Measurements from ENCODE around the gene ADGRB3. TPM values are rescaled to one million over a fixed set of nuclear protein-coding genes. Genes with fewer than 3 reads are reported as not detected.

The ADGRB3 gene
- polyA plus RNA-seq, 3 donors, result 0.04 to 0.23 (median 0.05) TPM

DNA sequence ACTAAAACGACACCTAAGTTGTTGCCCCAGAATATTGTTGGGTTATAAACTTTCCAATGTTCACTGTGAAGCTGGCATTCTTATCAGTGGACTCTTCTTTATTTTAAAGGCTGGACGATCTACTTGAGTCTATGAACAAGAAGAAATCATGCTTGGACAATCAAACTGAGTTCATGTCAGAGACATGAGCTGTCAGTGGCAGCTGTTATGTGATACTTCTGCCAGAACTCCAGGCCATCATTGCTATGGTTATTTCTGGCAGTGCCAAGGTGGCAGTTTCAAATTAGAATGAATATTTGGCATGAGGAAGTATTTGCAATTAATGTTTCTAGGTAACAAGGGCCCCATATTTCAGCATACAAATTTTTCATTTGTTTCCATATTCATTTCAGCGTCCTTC is 744.4 kb downstream of the ADGRB3 start:
- H3K9ac ChIP-seq (ENCODE audit: insufficient read depth, low read length, poor library complexity, severe bottlenecking), result no peak overlapping the region
- intact Hi-C loops (cut with micrococcal nuclease), result no loop called here
- no peak overlapping the region for H2AFZ ChIP-seq (ENCODE audit: insufficient read depth, low read depth, low read length, poor library complexity, severe bottlenecking)
- no peak for DNase-seq
- H3K9me3 ChIP-seq (replicated peaks in 1 of 2; ENCODE audit: control insufficient read depth in 1 of 2, insufficient read depth in 1 of 2, low read length in 2 of 2), result no peaks in the 10 kb centered on the region
- 72% methylated on average over 2 of the region's 3 CpGs for WGBS (ENCODE audit: insufficient coverage)
- H3K4me2 ChIP-seq (replicated peaks; ENCODE audit: extremely low read depth, low read length, poor library complexity, severe bottlenecking), result no peak overlapping the region
- no peaks in the 10 kb centered on the region for H3K4me1 ChIP-seq (ENCODE audit: control insufficient read depth in 1 of 2, insufficient read depth in 2 of 2, low read length in 2 of 2)
- H3K4me3 Mint-ChIP-seq, result no peak overlapping the region
- no peak overlapping the region for H3K27ac Mint-ChIP-seq
- H3K36me3 Mint-ChIP-seq, result no peaks in the 10 kb centered on the region
- H3K4me1 Mint-ChIP-seq, result no peaks in the 10 kb centered on the region
- H3K36me3 ChIP-seq (replicated peaks in 1 of 2; ENCODE audit: control insufficient read depth in 1 of 2, insufficient read depth in 2 of 2, low read length in 2 of 2), result no peaks in the 10 kb centered on the region
- H3K27me3 ChIP-seq (ENCODE audit: control insufficient read depth in 2 of 2, insufficient read depth in 2 of 2, low read length in 2 of 2), result no peaks in the 10 kb centered on the region
- H3K9me3 Mint-ChIP-seq, result peaks cover 0 to 5% (median 0%) of the 10 kb centered on the region in 7 donors
- H3K27me3 Mint-ChIP-seq (ENCODE audit: low read depth in 3 of 3), result no peaks in the 10 kb centered on the region
- TF ChIP-seq, protein P1, sequence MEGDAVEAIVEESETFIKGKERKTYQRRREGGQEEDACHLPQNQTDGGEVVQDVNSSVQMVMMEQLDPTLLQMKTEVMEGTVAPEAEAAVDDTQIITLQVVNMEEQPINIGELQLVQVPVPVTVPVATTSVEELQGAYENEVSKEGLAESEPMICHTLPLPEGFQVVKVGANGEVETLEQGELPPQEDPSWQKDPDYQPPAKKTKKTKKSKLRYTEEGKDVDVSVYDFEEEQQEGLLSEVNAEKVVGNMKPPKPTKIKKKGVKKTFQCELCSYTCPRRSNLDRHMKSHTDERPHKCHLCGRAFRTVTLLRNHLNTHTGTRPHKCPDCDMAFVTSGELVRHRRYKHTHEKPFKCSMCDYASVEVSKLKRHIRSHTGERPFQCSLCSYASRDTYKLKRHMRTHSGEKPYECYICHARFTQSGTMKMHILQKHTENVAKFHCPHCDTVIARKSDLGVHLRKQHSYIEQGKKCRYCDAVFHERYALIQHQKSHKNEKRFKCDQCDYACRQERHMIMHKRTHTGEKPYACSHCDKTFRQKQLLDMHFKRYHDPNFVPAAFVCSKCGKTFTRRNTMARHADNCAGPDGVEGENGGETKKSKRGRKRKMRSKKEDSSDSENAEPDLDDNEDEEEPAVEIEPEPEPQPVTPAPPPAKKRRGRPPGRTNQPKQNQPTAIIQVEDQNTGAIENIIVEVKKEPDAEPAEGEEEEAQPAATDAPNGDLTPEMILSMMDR (IDR thresholded peaks at IDR 0.05), result no peak
- no peak overlapping the region for H3K4me3 ChIP-seq (replicated peaks in 1 of 3; ENCODE audit: low read depth in 2 of 3, low read length in 3 of 3)
- no peak overlapping the region for H3K27ac ChIP-seq (ENCODE audit: low read depth in 1 of 2, low read length in 2 of 2)
- no peaks in the 10 kb centered on the region for H4K20me1 ChIP-seq (ENCODE audit: insufficient read depth, low read length)
- H3K79me2 ChIP-seq (ENCODE audit: insufficient read depth, low read length), result no peaks in the 10 kb centered on the region

DNA sequence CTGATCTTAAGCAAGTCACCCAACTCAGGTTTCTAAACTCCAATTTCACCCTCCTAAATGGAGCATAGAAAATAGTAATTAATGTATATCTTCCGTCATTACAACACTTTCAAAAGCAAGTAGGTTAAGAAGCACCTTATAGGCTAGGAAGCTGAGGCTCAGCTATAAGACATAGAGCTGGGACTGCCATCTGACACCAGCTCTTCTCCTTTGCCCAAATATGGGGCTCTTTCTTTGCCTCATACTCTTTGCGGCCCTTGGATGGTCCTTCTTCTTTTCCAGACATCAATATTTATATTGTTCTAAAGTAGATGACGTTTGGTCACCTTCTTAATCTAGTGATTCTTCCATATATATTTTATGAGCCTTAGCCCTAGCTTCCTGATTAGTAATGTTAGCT is 748.5 kb downstream of the ADGRB3 start:
- no peak overlapping the region for H3K27ac Mint-ChIP-seq
- H3K27me3 Mint-ChIP-seq (ENCODE audit: low read depth in 3 of 3), result no peaks in the 10 kb centered on the region

More for the DNA sequence above, 748.5 kb downstream of the ADGRB3 start:
- TF ChIP-seq, protein P1 (IDR thresholded peaks at IDR 0.05), result no peak
- H3K27me3 ChIP-seq (ENCODE audit: control insufficient read depth in 2 of 2, insufficient read depth in 2 of 2, low read length in 2 of 2), result no peaks in the 10 kb centered on the region
- Mint-ChIP-seq H3K36me3 (no peaks in the 10 kb centered on the region), H3K4me3 (no peak overlapping the region), H3K4me1 (no peaks in the 10 kb centered on the region), H3K9me3 (peaks cover 0 to 3% (median 0%) of the 10 kb centered on the region in 7 donors)
- WGBS (ENCODE audit: insufficient coverage), result no CpG with 5 or more reads among the region's 3 CpGs
- no peak overlapping the region for H2AFZ ChIP-seq (ENCODE audit: insufficient read depth, low read depth, low read length, poor library complexity, severe bottlenecking)
- H3K4me1 ChIP-seq (ENCODE audit: control insufficient read depth in 1 of 2, insufficient read depth in 2 of 2, low read length in 2 of 2), result no peaks in the 10 kb centered on the region
- H3K4me3 ChIP-seq (replicated peaks in 1 of 3; ENCODE audit: low read depth in 2 of 3, low read length in 3 of 3), result no peak overlapping the region
- H3K9me3 ChIP-seq (replicated peaks in 1 of 2; ENCODE audit: control insufficient read depth in 1 of 2, insufficient read depth in 1 of 2, low read length in 2 of 2), result no peaks in the 10 kb centered on the region
- intact Hi-C loops (cut with micrococcal nuclease), result no loop called here
- DNase-seq, result no peak
- no peak overlapping the region for H3K4me2 ChIP-seq (replicated peaks; ENCODE audit: extremely low read depth, low read length, poor library complexity, severe bottlenecking)
- H3K79me2 ChIP-seq (ENCODE audit: insufficient read depth, low read length), result no peaks in the 10 kb centered on the region
- no peaks in the 10 kb centered on the region for H3K36me3 ChIP-seq (replicated peaks in 1 of 2; ENCODE audit: control insufficient read depth in 1 of 2, insufficient read depth in 2 of 2, low read length in 2 of 2)
- no peak overlapping the region for H3K9ac ChIP-seq (ENCODE audit: insufficient read depth, low read length, poor library complexity, severe bottlenecking)
- no peak overlapping the region for H3K27ac ChIP-seq (ENCODE audit: low read depth in 1 of 2, low read length in 2 of 2)
- H4K20me1 ChIP-seq (ENCODE audit: insufficient read depth, low read length), result no peaks in the 10 kb centered on the region
